Gastroesophageal sphincter (tissue), 3 donors: Measurements from ENCODE around the gene C16orf46.

ENCODE experiments used
- CTCF ChIP-seq, 4 experiments: fragments of 200-600 bp in 2 of 4; fragments of 450-650 bp in 2 of 4; sonication (generic) in 1 of 4; IDR thresholded peaks; one replicate each; pipeline ENCODE4 v1.5.1; 2017 to 2019; ENCODE audit warnings: antibody characterized with exemption in 4 of 4, mild to moderate bottlenecking in 2 of 4, moderate library complexity in 2 of 4
- EP300 ChIP-seq: sonication (generic); formaldehyde crosslinking; IDR thresholded peaks from one replicate; pipeline ENCODE4 v1.6.1; 2017; ENCODE audit warnings: antibody characterized with exemption, mild to moderate bottlenecking

- no peak for TF ChIP-seq CTCF (IDR thresholded peaks at IDR 0.05)
- TF ChIP-seq EP300: no peak
Observed at GRCh38 chr16:81112453-81112852, 35.4 kb upstream of the C16orf46 start.
